OCI-LY7 (cell line): ENCODE results near the gene OBSL1. TPM values are rescaled to one million over a fixed set of nuclear protein-coding genes. Genes with fewer than 3 reads are reported as not detected.

Experiments used
- BruUV-seq: library from RNA; stranded (reverse); fragments of 400-500 nt; replicated peaks from 2 replicates; lab custom pipeline; 2021; lab: Mats Ljungman, UMichigan
- CTCF ChIA-PET: fragments of 300-600 bp; sonication (Branson Sonifier 250); formaldehyde crosslinking; loops from one replicate; lab custom pipeline; 2022; ENCODE audit warnings: antibody characterized with exemption; ENCODE audit not compliant: unreplicated experiment; lab: Charles Lee
- POLR2A ChIA-PET: fragments of 300-600 bp; sonication (Branson Sonifier 250); formaldehyde crosslinking; loops from one replicate; lab custom pipeline; 2022; ENCODE audit warnings: antibody characterized with exemption; lab: Charles Lee
- DNase-seq: peaks from one replicate; pipeline ENCODE4 v3.0.0-alpha.2; 2015; ENCODE audit warnings: low spot score
- H2AFZ ChIP-seq: fragments of 200-600 bp; sonication (generic), shearing (Covaris generic); 2 replicates; pipeline ENCODE4 v1.6.1; 2014; ENCODE audit warnings: mild to moderate bottlenecking, antibody characterized with exemption, low read length, moderate library complexity
- H3K27ac ChIP-seq: fragments of 200-600 bp; sonication (generic); 2 replicates; pipeline ENCODE4 v1.5.1; 2014; ENCODE audit warnings: mixed run types, low read depth, mild to moderate bottlenecking, moderate library complexity, low read length, inconsistent platforms; ENCODE audit not compliant: poor library complexity, severe bottlenecking
- H3K36me3 ChIP-seq: fragments of 200-600 bp; sonication (generic); 2 replicates; pipeline ENCODE4 v1.6.1; 2014; ENCODE audit warnings: mild to moderate bottlenecking, antibody characterized with exemption, low read length, moderate library complexity, mixed read lengths; ENCODE audit not compliant: insufficient read depth
- H3K4me1 ChIP-seq: fragments of 200-600 bp; sonication (generic); 2 replicates; pipeline ENCODE4 v1.5.1; 2014; ENCODE audit warnings: mild to moderate bottlenecking, low read length; ENCODE audit not compliant: insufficient read depth, poor library complexity, severe bottlenecking
- H3K4me2 ChIP-seq: fragments of 200-600 bp; sonication (generic); 2 replicates; pipeline ENCODE4 v1.6.1; 2014; ENCODE audit warnings: mild to moderate bottlenecking, low read length
- H3K4me3 ChIP-seq: fragments of 200-600 bp; sonication (generic); 2 replicates; pipeline ENCODE4 v1.5.1; 2014; ENCODE audit warnings: mild to moderate bottlenecking, low read depth, low read length; ENCODE audit not compliant: poor library complexity, severe bottlenecking
- H3K79me2 ChIP-seq: fragments of 200-600 bp; sonication (generic); 2 replicates; pipeline ENCODE4 v1.6.1; 2016; ENCODE audit warnings: low read depth, mild to moderate bottlenecking, low read length, moderate library complexity, mixed read lengths; ENCODE audit not compliant: insufficient read depth
- H3K9me2 ChIP-seq: fragments of 200-600 bp; sonication (generic); 2 replicates; pipeline ENCODE4 v1.6.1; 2016; ENCODE audit warnings: mild to moderate bottlenecking, low read length, mixed read lengths; ENCODE audit not compliant: insufficient read depth
- H3K9me3 ChIP-seq: fragments of 200-600 bp; sonication (generic); 2 replicates; pipeline ENCODE4 v1.6.1; 2014; ENCODE audit warnings: mild to moderate bottlenecking, mixed run types, low read length, mixed read lengths
- H4K20me1 ChIP-seq: fragments of 200-600 bp; sonication (generic); 2 replicates; pipeline ENCODE4 v1.6.1; 2014; ENCODE audit warnings: mild to moderate bottlenecking, antibody characterized with exemption, low read length, moderate library complexity, mixed read lengths; ENCODE audit not compliant: insufficient read depth
- EZH2phosphoT487 ChIP-seq: fragments of 200-600 bp; sonication (generic); IDR thresholded peaks from 2 replicates; pipeline ENCODE4 v1.6.1; 2018; ENCODE audit warnings: low read depth, borderline replicate concordance, mild to moderate bottlenecking, mixed run types, antibody characterized with exemption, low read length, moderate library complexity, mixed read lengths
- intact Hi-C: fragments of 100-400 bp; cut with micrococcal nuclease; formaldehyde crosslinking; loops from one replicate; pipeline ENCODE4 v1.10.0; 2022; ENCODE audit not compliant: unreplicated experiment
- total RNA-seq, 2 experiments: library from RNA; depleted of rRNA in 1 of 2; stranded (reverse); fragments of >200 nt in 1 of 2; shearing (Covaris generic) in 1 of 2; gene quantifications; 2 replicates each; pipeline ENCODE4 v1.2.3, GENCODE V29; 2014 to 2022
- TF ChIP-seq, protein P1 (sequence below): fragments of 200-600 bp; sonication (generic); conservative IDR thresholded peaks from 2 replicates; pipeline ENCODE4 v1.5.1; 2014; ENCODE audit warnings: mild to moderate bottlenecking, antibody characterized with exemption, low read length, moderate library complexity, mixed read lengths

The OBSL1 gene
- total RNA-seq, 2 experiments from 2014 or later, result 0.25 TPM; not detected in 1

DNA sequence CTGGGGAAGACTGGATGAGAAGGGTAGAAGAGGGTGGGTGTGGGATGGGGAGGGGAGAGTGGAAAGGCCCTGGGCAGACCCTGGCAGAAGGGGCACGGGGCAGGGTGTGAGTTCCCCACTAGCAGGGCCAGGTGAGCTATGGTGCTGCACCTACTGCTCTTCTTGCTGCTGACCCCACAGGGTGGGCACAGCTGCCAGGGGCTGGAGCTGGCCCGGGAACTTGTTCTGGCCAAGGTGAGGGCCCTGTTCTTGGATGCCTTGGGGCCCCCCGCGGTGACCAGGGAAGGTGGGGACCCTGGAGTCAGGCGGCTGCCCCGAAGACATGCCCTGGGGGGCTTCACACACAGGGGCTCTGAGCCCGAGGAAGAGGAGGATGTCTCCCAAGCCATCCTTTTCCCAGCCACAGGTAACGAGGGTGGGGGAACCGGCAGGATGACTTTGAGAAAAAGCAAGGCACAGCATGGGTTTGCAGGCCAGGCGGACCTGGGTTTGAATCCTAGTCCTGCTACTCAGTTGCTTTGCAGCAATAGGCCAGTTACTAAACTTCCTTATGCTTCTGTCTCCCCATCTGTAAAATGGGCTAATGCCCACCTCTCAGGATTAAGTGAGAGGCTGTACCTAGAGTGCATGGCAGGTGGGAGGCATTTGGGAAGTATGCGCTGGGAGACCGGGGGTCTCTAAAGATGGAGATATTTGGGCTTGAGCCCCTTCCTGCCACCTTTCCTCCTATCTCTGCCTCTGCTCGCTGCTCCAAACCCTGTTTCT, 1.1 kb upstream of the OBSL1 start, which contains the start of gene INHA:
Gene INHA (plus strand): TSS at position 74 of the 765 bp plus-strand sequence. CDS start 65 bp downstream, at position 139.
- TF ChIP-seq EZH2phosphoT487, result no peak
- TF ChIP-seq, protein P1, sequence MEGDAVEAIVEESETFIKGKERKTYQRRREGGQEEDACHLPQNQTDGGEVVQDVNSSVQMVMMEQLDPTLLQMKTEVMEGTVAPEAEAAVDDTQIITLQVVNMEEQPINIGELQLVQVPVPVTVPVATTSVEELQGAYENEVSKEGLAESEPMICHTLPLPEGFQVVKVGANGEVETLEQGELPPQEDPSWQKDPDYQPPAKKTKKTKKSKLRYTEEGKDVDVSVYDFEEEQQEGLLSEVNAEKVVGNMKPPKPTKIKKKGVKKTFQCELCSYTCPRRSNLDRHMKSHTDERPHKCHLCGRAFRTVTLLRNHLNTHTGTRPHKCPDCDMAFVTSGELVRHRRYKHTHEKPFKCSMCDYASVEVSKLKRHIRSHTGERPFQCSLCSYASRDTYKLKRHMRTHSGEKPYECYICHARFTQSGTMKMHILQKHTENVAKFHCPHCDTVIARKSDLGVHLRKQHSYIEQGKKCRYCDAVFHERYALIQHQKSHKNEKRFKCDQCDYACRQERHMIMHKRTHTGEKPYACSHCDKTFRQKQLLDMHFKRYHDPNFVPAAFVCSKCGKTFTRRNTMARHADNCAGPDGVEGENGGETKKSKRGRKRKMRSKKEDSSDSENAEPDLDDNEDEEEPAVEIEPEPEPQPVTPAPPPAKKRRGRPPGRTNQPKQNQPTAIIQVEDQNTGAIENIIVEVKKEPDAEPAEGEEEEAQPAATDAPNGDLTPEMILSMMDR, result no peak
- Histone ChIP-seq H3K4me1 (no peaks in the 10 kb centered on the region), H2AFZ (no peak within 1 kb of the TSS), H3K9me2 (no peaks in the 10 kb centered on the region), H3K4me3 (no peak within 1 kb of the TSS), H3K36me3 (no peaks in the 10 kb centered on the region), H4K20me1 (no peaks in the 10 kb centered on the region), H3K9me3 (no peaks in the 10 kb centered on the region), H3K27ac (no peak within 1 kb of the TSS), H3K4me2 (no peak within 1 kb of the TSS), H3K79me2 (no peaks in the 10 kb centered on the region)
- no TSS peak for BruUV-seq
- POLR2A ChIA-PET, result no interaction called here
- intact Hi-C loops, result no loop called here
- CTCF ChIA-PET, result no interaction called here
- DNase-seq, result no peak

DNA sequence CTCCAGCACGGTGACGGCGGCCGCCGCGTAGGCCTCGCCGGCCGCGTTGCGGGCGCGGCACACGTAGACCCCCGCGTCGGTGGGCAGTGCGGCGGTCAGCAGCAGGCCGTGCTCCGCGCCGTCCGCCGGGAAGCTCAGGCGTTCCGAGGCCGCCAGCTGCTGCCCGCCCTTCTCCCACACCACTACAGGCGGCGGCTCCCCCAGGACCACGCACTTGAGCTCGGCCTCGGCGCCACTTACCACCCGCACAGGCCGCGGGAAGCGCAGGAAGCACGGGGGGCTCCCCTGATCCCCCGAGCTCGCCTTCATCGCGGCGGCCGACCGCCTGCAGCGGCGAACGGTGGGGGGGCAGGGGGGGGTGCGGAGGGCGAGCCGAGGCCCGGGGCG, 422 bp downstream of the OBSL1 start:
- intact Hi-C loops, result no loop called here
- Histone ChIP-seq H3K4me2 (no peak overlapping the region), H3K4me3 (no peak overlapping the region)

More for the DNA sequence above, 422 bp downstream of the OBSL1 start:
- no peaks in the 10 kb centered on the region for H3K79me2 ChIP-seq
- H3K27ac ChIP-seq, result no peak overlapping the region
- no peaks in the 10 kb centered on the region for H3K9me3 ChIP-seq
- H3K4me1 ChIP-seq, result no peaks in the 10 kb centered on the region
- DNase-seq, result no peak
- ChIA-PET CTCF (no interaction called here), POLR2A (no interaction called here)
- H4K20me1 ChIP-seq, result no peaks in the 10 kb centered on the region
- no peaks in the 10 kb centered on the region for H3K9me2 ChIP-seq
- TF ChIP-seq, protein P1, result no peak
- no peak for TF ChIP-seq EZH2phosphoT487
- H2AFZ ChIP-seq, result no peak overlapping the region
- no TSS peak for BruUV-seq
- H3K36me3 ChIP-seq, result no peaks in the 10 kb centered on the region
